Eye (tissue), 1 donor: ENCODE results near the gene SSR4.

Experiments
- DNase-seq: peaks from one replicate; pipeline ENCODE4 v3.0.0-alpha.2; 2015

SSR4 gene

GRCh38 chrX:153831429-153832150, 37.1 kb downstream of the SSR4 start:
- DNase-seq, result no peak

GRCh38 chrX:153832728-153833127, 38.3 kb downstream of the SSR4 start:
- no peak for DNase-seq

- no peak for DNase-seq
Observed at GRCh38 chrX:153836921-153837320, 42.5 kb downstream of the SSR4 start.

DNA sequence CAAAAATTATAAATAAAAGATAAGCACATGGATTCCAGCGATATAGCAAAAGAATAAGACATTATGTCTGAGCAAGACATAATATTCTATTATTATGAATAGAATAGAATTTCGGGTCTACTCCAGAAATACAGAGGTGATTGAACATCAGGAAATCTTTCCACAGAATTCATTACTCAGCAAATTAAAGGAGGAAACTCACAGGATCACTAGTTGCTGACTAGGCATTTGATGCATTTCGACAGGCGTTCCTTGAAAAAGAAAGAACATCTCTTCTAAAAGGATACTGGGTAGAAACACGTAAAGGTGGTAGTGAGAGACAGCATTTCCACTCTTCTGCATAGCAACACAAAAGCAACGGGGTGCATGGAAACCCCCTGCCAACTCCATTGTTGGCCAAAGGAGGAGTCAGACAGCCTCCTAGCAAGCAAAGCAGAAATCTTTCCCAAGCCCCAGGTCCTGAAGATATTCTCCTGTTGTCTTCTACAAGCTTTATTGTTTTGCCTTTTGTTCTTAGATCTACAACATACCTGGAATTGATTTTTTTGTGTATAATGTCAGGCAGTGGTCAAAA, 50.1 kb downstream of the SSR4 start:
- DNase-seq, result no peak

- no peak for DNase-seq
Observed at GRCh38 chrX:153845195-153845594, 50.7 kb downstream of the SSR4 start.

GRCh38 chrX:153845842-153846241, 51.4 kb downstream of the SSR4 start:
- DNase-seq, result no peak
